ENCODE results near the gene INTS6.

DNA sequence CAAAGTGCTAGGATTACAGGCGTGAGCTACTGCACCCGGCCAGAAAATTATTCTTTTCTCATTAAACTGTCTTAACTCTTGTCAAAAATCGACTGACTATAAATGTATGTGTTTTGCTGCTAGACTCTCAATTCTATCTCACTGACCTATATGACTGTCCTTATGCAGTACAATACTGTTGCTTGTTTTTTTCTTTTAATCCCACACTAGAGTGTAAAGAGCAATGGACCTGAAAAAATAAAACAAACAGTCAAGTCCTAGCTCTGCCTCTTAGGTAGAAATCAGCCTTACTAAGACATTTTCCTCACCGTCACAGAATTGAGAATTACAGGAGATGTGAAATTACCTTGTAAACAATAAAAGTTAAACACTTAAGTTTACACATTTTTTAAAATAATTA, 35.1 kb downstream of the INTS6 start:
- TF ChIP-seq, protein P1, sequence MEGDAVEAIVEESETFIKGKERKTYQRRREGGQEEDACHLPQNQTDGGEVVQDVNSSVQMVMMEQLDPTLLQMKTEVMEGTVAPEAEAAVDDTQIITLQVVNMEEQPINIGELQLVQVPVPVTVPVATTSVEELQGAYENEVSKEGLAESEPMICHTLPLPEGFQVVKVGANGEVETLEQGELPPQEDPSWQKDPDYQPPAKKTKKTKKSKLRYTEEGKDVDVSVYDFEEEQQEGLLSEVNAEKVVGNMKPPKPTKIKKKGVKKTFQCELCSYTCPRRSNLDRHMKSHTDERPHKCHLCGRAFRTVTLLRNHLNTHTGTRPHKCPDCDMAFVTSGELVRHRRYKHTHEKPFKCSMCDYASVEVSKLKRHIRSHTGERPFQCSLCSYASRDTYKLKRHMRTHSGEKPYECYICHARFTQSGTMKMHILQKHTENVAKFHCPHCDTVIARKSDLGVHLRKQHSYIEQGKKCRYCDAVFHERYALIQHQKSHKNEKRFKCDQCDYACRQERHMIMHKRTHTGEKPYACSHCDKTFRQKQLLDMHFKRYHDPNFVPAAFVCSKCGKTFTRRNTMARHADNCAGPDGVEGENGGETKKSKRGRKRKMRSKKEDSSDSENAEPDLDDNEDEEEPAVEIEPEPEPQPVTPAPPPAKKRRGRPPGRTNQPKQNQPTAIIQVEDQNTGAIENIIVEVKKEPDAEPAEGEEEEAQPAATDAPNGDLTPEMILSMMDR (IDR thresholded peaks at IDR 0.05), result no peak
- no peak for TF ChIP-seq POLR2AphosphoS5 (IDR thresholded peaks at IDR 0.05)
